AG09319 (cell line): ENCODE measurements around the gene CYB5D1.

Source experiments
- DNase-seq: peaks from one replicate; pipeline ENCODE4 v3.0.0-alpha.2; 2010; ENCODE audit warnings: low read depth; ENCODE audit errors: extremely low read depth
- CTCF ChIP-seq: IDR thresholded peaks from 2 replicates; pipeline ENCODE4 v1.5.1; 2011; ENCODE audit warnings: low read depth, mild to moderate bottlenecking, inconsistent platforms, low read length, moderate library complexity

The CYB5D1 gene

GRCh38 chr17:7897090-7897489 lies 39.3 kb downstream of the CYB5D1 start:
- TF ChIP-seq CTCF = no peak
- no peak for DNase-seq

GRCh38 chr17:7897773-7898172 lies 40.0 kb downstream of the CYB5D1 start:
- TF ChIP-seq CTCF = peak; percentile 43
- no peak for DNase-seq

- no peak for DNase-seq
- no peak for TF ChIP-seq CTCF
Measured at GRCh38 chr17:7903154-7904103, 45.6 kb downstream of the CYB5D1 start.

- DNase-seq = no peak
- TF ChIP-seq CTCF = no peak
Measured at GRCh38 chr17:7909089-7909488, 51.3 kb downstream of the CYB5D1 start.

- no peak for DNase-seq
- no peak for TF ChIP-seq CTCF
Measured at GRCh38 chr17:7910281-7910680, 52.5 kb downstream of the CYB5D1 start.

GRCh38 chr17:7910711-7911110 lies 52.9 kb downstream of the CYB5D1 start:
- no peak for DNase-seq
- no peak for TF ChIP-seq CTCF

- no peak for TF ChIP-seq CTCF
- no peak for DNase-seq
Measured at GRCh38 chr17:7911116-7911515, 53.3 kb downstream of the CYB5D1 start.
